Transverse colon (tissue), 4 donors: ENCODE measurements around the gene RPL36A. TPM values are rescaled to one million over a fixed set of nuclear protein-coding genes. Genes with fewer than 3 reads are reported as not detected.

Source experiments
- DNase-seq: peaks from one replicate; pipeline ENCODE4 v3.0.0-alpha.2; 2019
- H3K27ac ChIP-seq, 4 donors: fragments of 200-600 bp; sonication (generic); 2 replicates each; pipeline ENCODE4 v1.5.1; 2016 to 2018; ENCODE audit warnings: inconsistent platforms in 4 of 4
- H3K27me3 ChIP-seq: fragments of 200-600 bp; sonication (generic); 2 replicates; pipeline ENCODE4 v1.5.1; 2017; ENCODE audit warnings: inconsistent platforms
- H3K36me3 ChIP-seq, 4 donors: fragments of 200-600 bp; sonication (generic); 2 replicates each; pipeline ENCODE4 v1.5.1; 2017 to 2019; ENCODE audit warnings: inconsistent platforms in 4 of 4
- H3K4me1 ChIP-seq, 4 donors: fragments of 200-600 bp; sonication (generic); 2 replicates each; pipeline ENCODE4 v1.5.1; 2017 to 2020; ENCODE audit warnings: inconsistent platforms in 4 of 4
- H3K4me3 ChIP-seq, 4 donors: fragments of 200-600 bp; sonication (generic); 1 replicate in 1 of 4; 2 replicates in 3 of 4; pipeline versions ENCODE4 v1.5.1 to v1.6.1; 2017 to 2019; ENCODE audit warnings: inconsistent platforms in 4 of 4
- H3K9me3 ChIP-seq, 2 donors: fragments of 200-600 bp; sonication (generic); 2 replicates each; pipeline ENCODE4 v1.5.1; 2017 to 2019; ENCODE audit warnings: inconsistent platforms in 2 of 2
- EP300 ChIP-seq: sonication (generic); formaldehyde crosslinking; IDR thresholded peaks from one replicate; pipeline ENCODE4 v1.6.1; 2017; ENCODE audit warnings: antibody characterized with exemption, low read depth
- POLR2A ChIP-seq: fragments of 450-650 bp; IDR thresholded peaks from one replicate; pipeline ENCODE4 v1.6.1; 2016; ENCODE audit warnings: antibody characterized with exemption, mild to moderate bottlenecking, moderate library complexity
- POLR2AphosphoS5 ChIP-seq, 3 donors: sonication (generic); formaldehyde crosslinking; IDR thresholded peaks; one replicate each; pipeline ENCODE4 v1.6.1; 2016; ENCODE audit warnings: antibody characterized with exemption in 3 of 3
- WGBS, 2 donors: methylation state at CpG; one replicate each; pipeline ENCODE4 v1.1.5; 2018; ENCODE audit warnings: low coverage in 1 of 2; 5-methylcytosine and 5-hydroxymethylcytosine counted together
- in situ Hi-C, 4 donors: fragments of 200-750 bp; cut with MboI; loops; one replicate each; pipeline versions ENCODE4 v1.15.0 to v1.15.1; 2017; ENCODE audit warnings: low sequenced_read_pairs in 3 of 4, low pct_ligation_motif_present in 1 of 4, low pct_unique_long_range_greater_than_20kb in 1 of 4
- intact Hi-C: fragments of 100-400 bp; cut with DNase I; formaldehyde crosslinking; loops from one replicate; pipeline ENCODE4 v1.15.1; 2023; ENCODE audit warnings: low total_unique reads
- total RNA-seq, 4 donors: library from RNA; depleted of rRNA; stranded (reverse); fragments of >200 nt; gene quantifications; one replicate each; pipeline ENCODE4 v1.1.0, GENCODE V29; 2016
- TF ChIP-seq, protein P1 (sequence below), 5 experiments: fragments of 200-600 bp in 3 of 5; fragments of 450-650 bp in 2 of 5; sonication (generic) in 3 of 5; IDR thresholded peaks; 1 replicate in 2 of 5; 2 replicates in 3 of 5; pipeline ENCODE4 v1.5.1; 2016 to 2017; ENCODE audit warnings: antibody characterized with exemption in 5 of 5, inconsistent platforms in 3 of 5, mild to moderate bottlenecking in 2 of 5, moderate library complexity in 1 of 5

The RPL36A gene
- total RNA-seq, 4 donors from 2014 or later = 227 to 838 (median 617) TPM

- DNase-seq = no peak
- TF ChIP-seq EP300 (no peak), POLR2A (no peak), POLR2AphosphoS5 (IDR thresholded peaks at IDR 0.05) (no peak)
- TF ChIP-seq, protein P1, sequence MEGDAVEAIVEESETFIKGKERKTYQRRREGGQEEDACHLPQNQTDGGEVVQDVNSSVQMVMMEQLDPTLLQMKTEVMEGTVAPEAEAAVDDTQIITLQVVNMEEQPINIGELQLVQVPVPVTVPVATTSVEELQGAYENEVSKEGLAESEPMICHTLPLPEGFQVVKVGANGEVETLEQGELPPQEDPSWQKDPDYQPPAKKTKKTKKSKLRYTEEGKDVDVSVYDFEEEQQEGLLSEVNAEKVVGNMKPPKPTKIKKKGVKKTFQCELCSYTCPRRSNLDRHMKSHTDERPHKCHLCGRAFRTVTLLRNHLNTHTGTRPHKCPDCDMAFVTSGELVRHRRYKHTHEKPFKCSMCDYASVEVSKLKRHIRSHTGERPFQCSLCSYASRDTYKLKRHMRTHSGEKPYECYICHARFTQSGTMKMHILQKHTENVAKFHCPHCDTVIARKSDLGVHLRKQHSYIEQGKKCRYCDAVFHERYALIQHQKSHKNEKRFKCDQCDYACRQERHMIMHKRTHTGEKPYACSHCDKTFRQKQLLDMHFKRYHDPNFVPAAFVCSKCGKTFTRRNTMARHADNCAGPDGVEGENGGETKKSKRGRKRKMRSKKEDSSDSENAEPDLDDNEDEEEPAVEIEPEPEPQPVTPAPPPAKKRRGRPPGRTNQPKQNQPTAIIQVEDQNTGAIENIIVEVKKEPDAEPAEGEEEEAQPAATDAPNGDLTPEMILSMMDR (IDR thresholded peaks at IDR 0.05) = no peak
- Histone ChIP-seq H3K4me1 (peaks cover 0 to 34% (median 5%) of the 10 kb centered on the region in 4 donors), H3K27ac (no peak overlapping the region), H3K4me3 (no peak overlapping the region), H3K36me3 (no peaks in the 10 kb centered on the region), H3K9me3 (no peaks in the 10 kb centered on the region), H3K27me3 (no peaks in the 10 kb centered on the region)
- in situ Hi-C loops (loop anchor here in 2 of 4 donors (25.0 kb wide), 2 partner anchors 225 to 350 kb away; no protein-coding TSS in a partner anchor), intact Hi-C loops (loop anchor here (10.0 kb wide), 1 partner anchor 343 kb away; no protein-coding TSS in a partner anchor)
- WGBS, 2 donors = 83 to 100% methylated on average over 1 to 10 of the region's 10 CpGs
Measured at GRCh38 chrX:101411984-101412383, 21.2 kb downstream of the RPL36A start.

GRCh38 chrX:101415180-101416145 lies 24.7 kb downstream of the RPL36A start:
- Histone ChIP-seq H3K9me3 (no peaks in the 10 kb centered on the region), H3K4me3 (no peak overlapping the region), H3K36me3 (no peaks in the 10 kb centered on the region), H3K27ac (peak overlapping the region; percentile 15 to 67 (median 57)), H3K4me1 (peaks cover 0 to 35% (median 5%) of the 10 kb centered on the region in 4 donors), H3K27me3 (no peaks in the 10 kb centered on the region)
- DNase-seq = no peak
- in situ Hi-C loops (loop anchor here in 2 of 4 donors (25.0 kb wide), 2 partner anchors 222 to 347 kb away; no protein-coding TSS in a partner anchor), intact Hi-C loops (loop anchor here (10.0 kb wide), 1 partner anchor 339 kb away; no protein-coding TSS in a partner anchor)
- 31 to 42% methylated on average over 3 to 12 of the region's 12 CpGs for WGBS, 2 donors
- TF ChIP-seq, protein P1 (IDR thresholded peaks at IDR 0.05) = peak; percentile 56 to 86 (median 59)
- no peak for TF ChIP-seq POLR2A

DNA sequence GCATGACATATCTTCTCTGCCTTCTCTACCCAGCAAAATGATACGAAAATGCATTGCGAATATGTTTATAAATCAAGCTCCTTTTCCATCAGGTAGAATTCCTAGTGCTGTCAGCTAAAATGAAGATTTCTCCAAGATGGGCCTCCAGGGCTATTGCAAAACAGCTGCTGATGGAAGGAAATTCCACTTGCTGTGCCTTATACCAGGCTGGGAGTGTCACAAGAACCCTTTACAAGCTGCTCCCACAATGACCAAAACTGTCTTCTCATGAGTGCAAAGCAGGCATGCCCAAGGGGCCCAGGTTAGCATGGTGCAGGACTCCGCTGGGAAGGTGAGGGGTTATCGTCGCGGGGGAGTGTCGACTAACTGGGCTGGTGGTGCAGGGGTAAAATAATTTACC lies 25.9 kb downstream of the RPL36A start:
- H3K9me3 ChIP-seq = no peaks in the 10 kb centered on the region
- no peak overlapping the region for H3K27ac ChIP-seq
- DNase-seq = no peak
- H3K36me3 ChIP-seq = no peaks in the 10 kb centered on the region
- intact Hi-C loops (loop anchor here (10.0 kb wide), 1 partner anchor 338 kb away; no protein-coding TSS in a partner anchor), in situ Hi-C loops (loop anchor here in 2 of 4 donors (25.0 kb wide), 2 partner anchors 221 to 346 kb away; no protein-coding TSS in a partner anchor)
- 91% methylated on average over 7 of the region's 7 CpGs; no CpG with 5 or more reads in 1 of the 2 donors for WGBS, 2 donors
- H3K4me1 ChIP-seq = peaks cover 0 to 28% (median 5%) of the 10 kb centered on the region in 4 donors
- H3K4me3 ChIP-seq = no peak overlapping the region
- H3K27me3 ChIP-seq = no peaks in the 10 kb centered on the region
- TF ChIP-seq, protein P1 (IDR thresholded peaks at IDR 0.05) = no peak
- TF ChIP-seq EP300 = no peak
- no peak for TF ChIP-seq POLR2A

- Histone ChIP-seq H3K36me3 (no peaks in the 10 kb centered on the region), H3K27ac (peak overlapping the region; percentile 84 to 95 (median 90)), H3K27me3 (no peaks in the 10 kb centered on the region), H3K4me3 (no peak overlapping the region), H3K4me1 (peaks cover 0 to 24% (median 5%) of the 10 kb centered on the region in 4 donors), H3K9me3 (no peaks in the 10 kb centered on the region)
- no peak for DNase-seq
- intact Hi-C loops = loop anchor here (10.0 kb wide), 1 partner anchor 338 kb away; no protein-coding TSS in a partner anchor
- in situ Hi-C loops = loop anchor here in 2 of 4 donors (25.0 kb wide), 2 partner anchors 220 to 345 kb away; no protein-coding TSS in a partner anchor
- TF ChIP-seq EP300 (no peak), POLR2AphosphoS5 (IDR thresholded peaks at IDR 0.05) (no peak), POLR2A (no peak)
- TF ChIP-seq, protein P1 (IDR thresholded peaks at IDR 0.05) = no peak
- WGBS, 2 donors = 70 to 80% methylated on average over 3 to 4 of the region's 4 CpGs
Measured at GRCh38 chrX:101417190-101417589, 26.4 kb downstream of the RPL36A start.
